Liver (tissue), 9 donors: ENCODE data around the gene BRSK1. TPM values are rescaled to one million over a fixed set of nuclear protein-coding genes. Genes with fewer than 3 reads are reported as not detected.

Experiments
- DNase-seq: peaks from one replicate; pipeline ENCODE4 v3.0.0-alpha.2; 2017; ENCODE audit warnings: low spot score
- H3K27ac ChIP-seq, 2 donors: one replicate each; pipeline ENCODE4 v1.7.0; 2013; ENCODE audit warnings: inconsistent platforms in 2 of 2, low read length in 2 of 2, control low read depth in 1 of 2, low read depth in 1 of 2, mild to moderate bottlenecking in 1 of 2
- H3K27me3 ChIP-seq, 4 donors: one replicate each; pipeline versions ENCODE4 v1.6.1 to v1.7.0; 2013; ENCODE audit warnings: low read length in 3 of 4, inconsistent platforms in 1 of 4, mild to moderate bottlenecking in 1 of 4, moderate library complexity in 1 of 4; ENCODE audit not compliant: control insufficient read depth in 4 of 4, insufficient read depth in 4 of 4
- H3K36me3 ChIP-seq, 4 donors: one replicate each; pipeline versions ENCODE4 v1.6.1 to v1.7.0; 2013; ENCODE audit warnings: low read length in 3 of 4, mild to moderate bottlenecking in 3 of 4, low read depth in 1 of 4, moderate library complexity in 1 of 4; ENCODE audit not compliant: control insufficient read depth in 4 of 4, insufficient read depth in 3 of 4
- H3K4me1 ChIP-seq, 4 donors: one replicate each; pipeline versions ENCODE4 v1.6.1 to v1.7.0; 2013; ENCODE audit warnings: low read length in 3 of 4, mild to moderate bottlenecking in 3 of 4, moderate library complexity in 1 of 4; ENCODE audit not compliant: control insufficient read depth in 4 of 4, insufficient read depth in 4 of 4
- H3K4me3 ChIP-seq, 3 donors: one replicate each; pipeline versions ENCODE4 v1.6.1 to v1.7.0; 2013; ENCODE audit warnings: low read length in 3 of 3, control low read depth in 1 of 3, low read depth in 1 of 3, mild to moderate bottlenecking in 1 of 3
- H3K9ac ChIP-seq, 2 donors: one replicate each; pipeline ENCODE4 v1.7.0; 2013; ENCODE audit warnings: low read length in 2 of 2, mild to moderate bottlenecking in 2 of 2, moderate library complexity in 2 of 2, control low read depth in 1 of 2, low read depth in 1 of 2
- H3K9me3 ChIP-seq, 4 donors: one replicate each; pipeline versions ENCODE4 v1.6.1 to v1.7.0; 2013; ENCODE audit warnings: low read length in 3 of 4; ENCODE audit not compliant: control insufficient read depth in 4 of 4
- CTCF ChIP-seq: fragments of 150-350 bp; IDR thresholded peaks from 2 replicates; pipeline ENCODE4 v1.5.1; 2017; ENCODE audit warnings: improper control_type of control experiment, low read depth, low read length; ENCODE audit not compliant: missing input control
- EGR1 ChIP-seq, 2 donors: IDR thresholded peaks; 2 replicates each; pipeline ENCODE4 v1.6.1; 2016 to 2018; ENCODE audit warnings: antibody characterized with exemption in 2 of 2, low read depth in 2 of 2
- FOXA1 ChIP-seq: IDR thresholded peaks from 2 replicates; pipeline ENCODE4 v1.6.1; 2016; ENCODE audit warnings: antibody characterized with exemption
- GABPA ChIP-seq, 2 donors: IDR thresholded peaks in 1 of 2; conservative IDR thresholded peaks in 1 of 2; 2 replicates each; pipeline ENCODE4 v1.6.1; 2016; ENCODE audit warnings: antibody characterized with exemption in 2 of 2, mild to moderate bottlenecking in 1 of 2, moderate library complexity in 1 of 2
- HNF4A ChIP-seq, 2 donors: conservative IDR thresholded peaks; 2 replicates each; pipeline ENCODE4 v1.6.1; 2016; ENCODE audit warnings: antibody characterized with exemption in 2 of 2, mild to moderate bottlenecking in 2 of 2
- HNF4G ChIP-seq: IDR thresholded peaks from 2 replicates; pipeline ENCODE4 v1.6.1; 2016; ENCODE audit warnings: antibody characterized with exemption
- JUND ChIP-seq, 2 donors: IDR thresholded peaks; 2 replicates each; pipeline ENCODE4 v1.6.1; 2016; ENCODE audit warnings: antibody characterized with exemption in 2 of 2
- MAX ChIP-seq: IDR thresholded peaks from 2 replicates; pipeline ENCODE4 v1.6.1; 2016; ENCODE audit warnings: antibody characterized with exemption
- NR2F2 ChIP-seq: IDR thresholded peaks from 2 replicates; pipeline ENCODE4 v1.6.1; 2016; ENCODE audit warnings: antibody characterized with exemption
- RAD21 ChIP-seq, 2 donors: IDR thresholded peaks; 2 replicates each; pipeline ENCODE4 v1.6.1; 2016; ENCODE audit warnings: antibody characterized with exemption in 2 of 2, mild to moderate bottlenecking in 2 of 2
- REST ChIP-seq: IDR thresholded peaks from 2 replicates; pipeline ENCODE4 v1.6.1; 2016; ENCODE audit warnings: antibody characterized with exemption, mild to moderate bottlenecking
- RXRA ChIP-seq, 2 donors: IDR thresholded peaks; 2 replicates each; pipeline ENCODE4 v1.6.1; 2017 to 2018; ENCODE audit warnings: antibody characterized with exemption in 2 of 2, mild to moderate bottlenecking in 1 of 2
- SP1 ChIP-seq: IDR thresholded peaks from 2 replicates; pipeline ENCODE4 v1.6.1; 2018; ENCODE audit warnings: antibody characterized with exemption, mild to moderate bottlenecking
- TAF1 ChIP-seq: conservative IDR thresholded peaks from 2 replicates; pipeline ENCODE4 v1.6.1; 2016; ENCODE audit warnings: antibody characterized with exemption, mild to moderate bottlenecking
- ZBTB33 ChIP-seq: IDR thresholded peaks from 2 replicates; pipeline ENCODE4 v1.6.1; 2016; ENCODE audit warnings: antibody characterized with exemption
- WGBS: extraction: QIAGEN DNeasy Blood & Tissue Kit; methylation state at CpG from one replicate; pipeline ENCODE4 v1.1.7; 2013; 5-methylcytosine and 5-hydroxymethylcytosine counted together
- polyA plus RNA-seq, 2 donors: library from polyadenylated mRNA; stranded (reverse) in 1 of 2; unstranded in 1 of 2; fragments of 200-250 nt in 1 of 2; fragments of >200 nt in 1 of 2; fragmentation: Nextera tagmentation in 1 of 2; extraction: Ambion mirVana in 1 of 2; gene quantifications; one replicate each; pipeline versions ENCODE4 v1.2.1 to v1.2.3, GENCODE V29; 2013 to 2015
- total RNA-seq, 2 donors: library from RNA; depleted of rRNA; stranded (reverse); fragments of >200 nt; gene quantifications; one replicate each; pipeline ENCODE4 v1.2.3, GENCODE V29; 2014
- donor health status: healthy.
- donor health status: healthy.
- donor health status: healthy.
- donor health status: healthy.
- donor health status: healthy.

BRSK1 gene
- total and polyA plus RNA-seq, 4 donors, result 0.10 to 0.65 (median 0.42) TPM; not detected in 1

DNA sequence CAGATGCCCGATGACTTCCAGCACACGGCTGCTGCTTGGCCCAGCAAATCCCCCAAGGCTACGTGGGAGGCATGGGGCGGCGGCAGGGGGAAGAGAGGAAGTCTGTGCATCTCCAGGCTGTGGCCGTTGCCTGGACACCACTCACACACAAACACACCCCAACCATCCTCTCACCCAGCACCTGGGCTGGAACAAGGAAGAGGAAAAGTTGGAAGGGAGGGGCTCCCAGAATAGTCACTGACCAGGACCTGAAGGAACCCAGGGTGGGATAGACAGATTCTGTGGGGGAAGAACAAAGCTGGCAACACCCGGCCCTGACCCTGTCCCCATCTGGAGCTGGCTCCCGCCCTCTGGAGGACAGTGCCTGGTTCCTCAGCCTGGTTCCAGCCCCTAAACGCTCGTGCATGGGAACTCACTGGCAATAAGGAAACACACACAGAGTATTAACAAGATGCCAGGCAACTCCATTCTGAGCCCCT is 36.1 kb upstream of the BRSK1 start:
- no peak overlapping the region for H3K4me3 ChIP-seq
- H3K27me3 ChIP-seq, result no peaks in the 10 kb centered on the region
- peaks cover 9 to 40% (median 23%) of the 10 kb centered on the region in 4 donors for H3K36me3 ChIP-seq
- TF ChIP-seq ZBTB33 (no peak), TAF1 (no peak), RAD21 (IDR thresholded peaks at IDR 0.05) (no peak), JUND (IDR thresholded peaks at IDR 0.05) (no peak), GABPA (IDR thresholded peaks at IDR 0.05 in 1 of 2, conservative IDR thresholded peaks at IDR 0.05 in 1 of 2) (no peak), HNF4G (no peak), NR2F2 (no peak), SP1 (no peak), FOXA1 (no peak), HNF4A (conservative IDR thresholded peaks at IDR 0.05) (no peak), CTCF (no peak)
- no peak overlapping the region for H3K9ac ChIP-seq
- no peaks in the 10 kb centered on the region for H3K9me3 ChIP-seq
- WGBS, result 73% methylated on average over 10 of the region's 10 CpGs
- no peak for DNase-seq
- peaks cover 0 to 11% (median 4%) of the 10 kb centered on the region in 4 donors for H3K4me1 ChIP-seq
- H3K27ac ChIP-seq, result no peak overlapping the region

- Histone ChIP-seq H3K9ac (no peak overlapping the region), H3K27me3 (no peaks in the 10 kb centered on the region), H3K27ac (no peak overlapping the region), H3K36me3 (peaks cover 9 to 36% (median 20%) of the 10 kb centered on the region in 4 donors), H3K4me1 (peaks cover 0 to 13% (median 5%) of the 10 kb centered on the region in 4 donors), H3K9me3 (no peaks in the 10 kb centered on the region), H3K4me3 (no peak overlapping the region)
- 82% methylated on average over 10 of the region's 10 CpGs for whole genome bisulfite sequencing
- DNase-seq, result no peak
- TF ChIP-seq NR2F2, result no peak
- TF ChIP-seq MAX, result no peak
- no peak for TF ChIP-seq FOXA1
- no peak for TF ChIP-seq RXRA (IDR thresholded peaks at IDR 0.05)
- TF ChIP-seq SP1, result no peak
- no peak for TF ChIP-seq HNF4A (conservative IDR thresholded peaks at IDR 0.05)
- no peak for TF ChIP-seq JUND (IDR thresholded peaks at IDR 0.05)
- no peak for TF ChIP-seq REST
- TF ChIP-seq ZBTB33, result no peak
- TF ChIP-seq EGR1 (IDR thresholded peaks at IDR 0.05; ENCODE audit: low read depth in 2 of 2), result no peak
- no peak for TF ChIP-seq RAD21 (IDR thresholded peaks at IDR 0.05)
Observed at GRCh38 chr19:55248166-55248675, 35.6 kb upstream of the BRSK1 start.
